Upper lobe of left lung (tissue), 6 donors: ENCODE measurements around the gene A1BG. TPM values are rescaled to one million over a fixed set of nuclear protein-coding genes. Genes with fewer than 3 reads are reported as not detected.

ENCODE experiments used
- ATAC-seq, 2 donors: fragments of 200-7000 bp; cut with Tn5 transposase; one replicate each; pipeline ENCODE4 v1.9.1; 2022; ENCODE audit warnings: mild to moderate bottlenecking in 2 of 2, moderate library complexity in 2 of 2; ENCODE audit not compliant: low FRiP score in 2 of 2
- DNase-seq, 2 donors: peaks; one replicate each; pipeline ENCODE4 v3.0.0-alpha.2; 2019 to 2020
- H3K27ac ChIP-seq, 4 donors: fragments of 200-600 bp; sonication (generic); one replicate each; pipeline ENCODE4 v1.5.1; 2016 to 2019
- H3K27me3 ChIP-seq, 4 donors: fragments of 200-600 bp; sonication (generic); one replicate each; pipeline ENCODE4 v1.5.1; 2017 to 2019
- H3K36me3 ChIP-seq, 4 donors: fragments of 200-600 bp; sonication (generic); one replicate each; pipeline ENCODE4 v1.5.1; 2016 to 2019
- H3K4me1 ChIP-seq, 4 donors: fragments of 200-600 bp; sonication (generic); one replicate each; pipeline ENCODE4 v1.5.1; 2018 to 2019
- H3K4me3 ChIP-seq, 4 donors: fragments of 200-600 bp; sonication (generic); one replicate each; pipeline ENCODE4 v1.5.1; 2017 to 2019; ENCODE audit warnings: mild to moderate bottlenecking in 2 of 4, moderate library complexity in 1 of 4
- H3K9me3 ChIP-seq, 4 donors: fragments of 200-600 bp; sonication (generic); one replicate each; pipeline ENCODE4 v1.5.1; 2018 to 2019
- CTCF ChIP-seq, 6 experiments: fragments of 450-650 bp in 4 of 6; fragments of 200-600 bp in 2 of 6; sonication (generic) in 2 of 6; IDR thresholded peaks; one replicate each; pipeline ENCODE4 v1.5.1; 2016 to 2019; ENCODE audit warnings: antibody characterized with exemption in 6 of 6
- EP300 ChIP-seq, 4 donors: sonication (generic); formaldehyde crosslinking; IDR thresholded peaks; one replicate each; pipeline ENCODE4 v1.5.1; 2017; ENCODE audit warnings: antibody characterized with exemption in 4 of 4, control low read depth in 2 of 4
- POLR2A ChIP-seq, 4 donors: fragments of 450-650 bp; IDR thresholded peaks; one replicate each; pipeline ENCODE4 v1.5.1; 2016 to 2017; ENCODE audit warnings: antibody characterized with exemption in 4 of 4, mild to moderate bottlenecking in 2 of 4
- POLR2AphosphoS5 ChIP-seq, 2 donors: sonication (generic); formaldehyde crosslinking; IDR thresholded peaks; one replicate each; pipeline ENCODE4 v1.5.1; 2017; ENCODE audit warnings: antibody characterized with exemption in 2 of 2
- WGBS, 2 donors: methylation state at CpG; one replicate each; pipeline ENCODE4 v1.1.5; 2017 to 2018; 5-methylcytosine and 5-hydroxymethylcytosine counted together
- total RNA-seq, 6 donors: library from RNA; depleted of rRNA in 4 of 6; stranded (reverse); fragments of >200 nt in 4 of 6; gene quantifications; one replicate each; pipeline versions ENCODE4 v1.1.0 to v1.2.1, GENCODE V29; 2016 to 2021
- donor health status: DM: no; HTN: no; CAD: no; lungs with moderate emphysema.
- donor health status: DM: no; HTN: yes; CAD: no; lungs with severe emphysema.

The A1BG gene
- total RNA-seq, 6 donors from 2014 or later: 8.4 to 26.6 (median 16.4) TPM

- Histone ChIP-seq H3K9me3 (no peaks in the 10 kb centered on the region), H3K4me1 (peaks cover 18 to 43% (median 26%) of the 10 kb centered on the region in 4 donors), H3K4me3 (no peak overlapping the region), H3K27ac (no peak overlapping the region), H3K27me3 (peaks cover 0 to 9% (median 4%) of the 10 kb centered on the region in 4 donors), H3K36me3 (peaks cover 12 to 29% (median 25%) of the 10 kb centered on the region in 4 donors)
- ATAC-seq: no peak
- WGBS, 2 donors: 50 to 59% methylated on average over 2 to 4 of the region's 7 CpGs
- DNase-seq: no peak
- no peak for TF ChIP-seq POLR2A (IDR thresholded peaks at IDR 0.05)
Measured at GRCh38 chr19:58397533-58398037, 44.3 kb upstream of the A1BG start.

DNA sequence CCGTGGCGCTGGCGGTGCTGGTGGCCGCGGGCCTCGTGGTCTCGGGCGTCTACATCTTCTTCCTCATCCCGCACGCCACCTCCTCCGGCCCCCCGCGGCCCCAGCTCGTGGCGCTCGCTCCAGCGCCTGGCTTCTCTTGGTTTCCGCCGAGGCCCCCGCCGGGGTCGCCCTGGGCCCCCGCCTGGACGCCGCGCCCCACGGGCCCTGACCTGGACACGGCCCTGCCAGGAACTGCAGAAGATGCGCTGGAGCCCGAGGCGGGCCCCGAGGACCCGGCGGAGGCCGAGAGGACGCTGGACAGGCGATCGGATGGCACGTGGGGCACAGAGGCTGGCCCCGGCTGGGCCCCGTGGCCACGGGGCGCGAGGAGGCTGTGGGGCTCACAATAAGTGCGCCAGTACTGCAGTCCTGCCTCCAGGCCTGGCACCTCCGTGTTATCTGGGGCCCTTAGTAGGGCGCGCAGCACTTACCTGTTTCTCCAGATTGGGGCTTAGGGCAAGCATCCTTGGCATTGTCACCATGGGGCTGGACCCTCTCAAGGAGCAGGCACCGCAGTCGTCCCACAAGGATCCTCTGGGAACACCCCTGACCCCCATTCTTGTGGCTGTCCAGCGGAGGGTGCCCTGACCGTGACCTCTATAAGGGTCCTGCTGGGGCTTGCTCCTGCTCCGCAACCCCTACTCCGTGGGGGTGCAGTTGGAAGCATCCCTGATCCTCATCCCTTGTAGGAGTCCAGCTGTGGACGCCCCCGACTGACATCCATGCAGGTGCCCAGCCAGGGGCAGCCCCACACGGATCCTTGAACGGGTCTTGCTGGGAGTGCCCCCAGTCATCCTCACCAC, 43.6 kb upstream of the A1BG start:
- Histone ChIP-seq H3K4me1 (peaks cover 16 to 38% (median 22%) of the 10 kb centered on the region in 4 donors), H3K27ac (no peak overlapping the region), H3K4me3 (peak overlapping the region in 2 of 4 donors; percentile 6 to 19), H3K27me3 (peaks cover 0 to 9% (median 4%) of the 10 kb centered on the region in 4 donors), H3K9me3 (no peaks in the 10 kb centered on the region), H3K36me3 (peaks cover 12 to 35% (median 28%) of the 10 kb centered on the region in 4 donors)
- no peak for TF ChIP-seq EP300 (IDR thresholded peaks at IDR 0.05)
- TF ChIP-seq POLR2A (IDR thresholded peaks at IDR 0.05): no peak
- no peak for TF ChIP-seq POLR2AphosphoS5 (IDR thresholded peaks at IDR 0.05)
- TF ChIP-seq CTCF (IDR thresholded peaks at IDR 0.05): no peak
- 45 to 50% methylated on average over 10 to 23 of the region's 58 CpGs for WGBS, 2 donors
- ATAC-seq (no peak), DNase-seq (peak in 1 of 2 donors; percentile 86)

GRCh38 chr19:58395979-58396627, 42.8 kb upstream of the A1BG start:
- 15 to 21% methylated on average over 8 to 11 of the region's 75 CpGs for WGBS, 2 donors

GRCh38 chr19:58395220-58395978, 42.1 kb upstream of the A1BG start, which contains the start of gene RNF225:
Gene RNF225, plus strand, starts transcription at chr19:58395656. Its CDS starts 434 bp downstream, at chr19:58396090.
- 5 to 48% methylated on average over 3 to 20 of the region's 21 CpGs for WGBS, 2 donors
- ATAC-seq (peak; percentile 7 to 63), DNase-seq (peak; percentile 65 to 86)
- H3K27me3 ChIP-seq: peaks cover 0 to 9% (median 4%) of the 10 kb centered on the region in 4 donors
- peaks cover 7 to 33% (median 13%) of the 10 kb centered on the region in 4 donors for H3K4me1 ChIP-seq
- H3K27ac ChIP-seq: peak within 1 kb of the TSS in 1 of 4 donors; percentile 36
- TF ChIP-seq CTCF (IDR thresholded peaks at IDR 0.05) (no peak), POLR2AphosphoS5 (IDR thresholded peaks at IDR 0.05) (no peak), POLR2A (IDR thresholded peaks at IDR 0.05) (no peak), EP300 (IDR thresholded peaks at IDR 0.05) (no peak)
- peak within 1 kb of the TSS in 3 of 4 donors; percentile 18 to 33 (median 23) for H3K4me3 ChIP-seq
- peaks cover 12 to 48% (median 37%) of the 10 kb centered on the region in 4 donors for H3K36me3 ChIP-seq
- H3K9me3 ChIP-seq: no peaks in the 10 kb centered on the region

More at GRCh38 chr19:58395979-58396627, 42.8 kb upstream of the A1BG start:
- TF ChIP-seq CTCF (IDR thresholded peaks at IDR 0.05) (no peak), EP300 (IDR thresholded peaks at IDR 0.05) (no peak), POLR2AphosphoS5 (IDR thresholded peaks at IDR 0.05) (no peak), POLR2A (IDR thresholded peaks at IDR 0.05) (no peak)
- ATAC-seq: no peak
- H3K9me3 ChIP-seq: no peaks in the 10 kb centered on the region
- H3K27ac ChIP-seq: no peak overlapping the region
- H3K4me1 ChIP-seq: peaks cover 11 to 34% (median 19%) of the 10 kb centered on the region in 4 donors
- peaks cover 0 to 9% (median 4%) of the 10 kb centered on the region in 4 donors for H3K27me3 ChIP-seq
- peak in 1 of 2 donors; percentile 86 for DNase-seq
- peak overlapping the region in 3 of 4 donors; percentile 18 to 33 (median 23) for H3K4me3 ChIP-seq
- H3K36me3 ChIP-seq: peaks cover 12 to 42% (median 34%) of the 10 kb centered on the region in 4 donors
